ENCODE data around the gene AGER.

Gene AGER

DNA sequence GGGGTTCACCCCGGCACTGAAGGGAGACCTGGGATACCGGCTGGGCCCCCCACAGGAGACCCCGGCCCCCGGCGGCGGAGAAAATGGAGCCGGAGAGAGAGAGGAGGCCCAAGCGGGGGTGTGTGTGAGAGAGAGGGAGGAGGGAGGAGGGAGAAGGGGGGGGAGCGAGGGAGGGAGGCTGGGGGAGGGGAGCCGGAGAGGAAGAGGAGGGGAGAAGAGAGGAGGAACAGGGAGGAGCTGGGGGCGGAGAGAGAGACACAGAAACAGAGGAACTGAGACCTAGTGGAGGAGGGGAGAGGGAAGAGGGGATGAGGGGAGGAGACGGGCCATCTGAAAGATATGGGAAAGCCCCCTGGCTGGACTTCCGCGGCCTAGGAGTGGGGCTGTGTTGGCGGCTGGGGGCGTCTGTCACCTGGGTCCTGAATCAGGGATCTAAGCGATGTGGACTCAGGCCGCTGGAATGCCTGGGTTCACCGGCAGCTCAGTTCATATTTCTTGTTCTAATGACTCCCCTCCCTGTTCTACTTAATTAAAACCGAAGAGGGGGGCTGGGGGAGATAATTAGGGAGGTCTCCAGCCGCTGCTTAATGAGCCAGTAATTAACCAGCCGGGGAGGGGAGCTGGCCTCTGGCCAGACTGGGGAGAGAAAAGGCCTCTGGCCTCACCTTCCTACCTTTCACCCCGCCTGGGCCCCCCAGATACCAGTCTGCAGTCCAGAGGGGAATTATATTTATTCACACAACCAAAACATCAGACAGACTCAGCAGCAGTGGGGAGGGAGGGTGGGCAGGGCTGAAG lies 6.2 kb upstream of the AGER start, which contains the start of gene PBX2:
Gene PBX2, minus strand, starts transcription at position 149 of the 798 bp plus-strand sequence. CDS start 287 bp downstream, outside the sequence.
- Histone ChIP-seq H4K20me1 (ENCODE audit: insufficient read depth, low read length, poor library complexity, severe bottlenecking) (peaks cover 11% of the 10 kb centered on the region), H3K9me3 (ENCODE audit: insufficient read depth, low read depth, low read length) (no peaks in the 10 kb centered on the region), H3K4me1 (ENCODE audit: insufficient read depth, low read length, poor library complexity, severe bottlenecking) (peaks cover 57% of the 10 kb centered on the region), H3K9me2 (replicated peaks; ENCODE audit: low read depth, low read length) (no peaks in the 10 kb centered on the region), H3K4me2 (ENCODE audit: low read depth, low read length, poor library complexity, severe bottlenecking) (peak within 1 kb of the TSS; percentile 99), H3F3A (ENCODE audit: low read depth) (no peaks in the 10 kb centered on the region), H3K27me3 (ENCODE audit: insufficient read depth, low read length, poor library complexity, severe bottlenecking) (no peaks in the 10 kb centered on the region), H3K9ac (ENCODE audit: low read depth, low read length, poor library complexity, severe bottlenecking) (peak within 1 kb of the TSS; percentile 96), H2AFZ (ENCODE audit: low read length) (no peak within 1 kb of the TSS), H3K36me3 (ENCODE audit: insufficient read depth, low read length) (peaks cover 15% of the 10 kb centered on the region; the same call in 1 of the 2 replicates), H3K4me3 (ENCODE audit: low read length, poor library complexity, severe bottlenecking) (peak within 1 kb of the TSS; percentile 91), H3K79me2 (ENCODE audit: insufficient read depth, low read length) (peaks cover 79% of the 10 kb centered on the region)
- no peak for TF ChIP-seq EZH2phosphoT487 (IDR thresholded peaks at IDR 0.05; ENCODE audit: borderline replicate concordance)
- TF ChIP-seq, protein P1, sequence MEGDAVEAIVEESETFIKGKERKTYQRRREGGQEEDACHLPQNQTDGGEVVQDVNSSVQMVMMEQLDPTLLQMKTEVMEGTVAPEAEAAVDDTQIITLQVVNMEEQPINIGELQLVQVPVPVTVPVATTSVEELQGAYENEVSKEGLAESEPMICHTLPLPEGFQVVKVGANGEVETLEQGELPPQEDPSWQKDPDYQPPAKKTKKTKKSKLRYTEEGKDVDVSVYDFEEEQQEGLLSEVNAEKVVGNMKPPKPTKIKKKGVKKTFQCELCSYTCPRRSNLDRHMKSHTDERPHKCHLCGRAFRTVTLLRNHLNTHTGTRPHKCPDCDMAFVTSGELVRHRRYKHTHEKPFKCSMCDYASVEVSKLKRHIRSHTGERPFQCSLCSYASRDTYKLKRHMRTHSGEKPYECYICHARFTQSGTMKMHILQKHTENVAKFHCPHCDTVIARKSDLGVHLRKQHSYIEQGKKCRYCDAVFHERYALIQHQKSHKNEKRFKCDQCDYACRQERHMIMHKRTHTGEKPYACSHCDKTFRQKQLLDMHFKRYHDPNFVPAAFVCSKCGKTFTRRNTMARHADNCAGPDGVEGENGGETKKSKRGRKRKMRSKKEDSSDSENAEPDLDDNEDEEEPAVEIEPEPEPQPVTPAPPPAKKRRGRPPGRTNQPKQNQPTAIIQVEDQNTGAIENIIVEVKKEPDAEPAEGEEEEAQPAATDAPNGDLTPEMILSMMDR (conservative IDR thresholded peaks at IDR 0.05; ENCODE audit: low read length), result no peak

DNA sequence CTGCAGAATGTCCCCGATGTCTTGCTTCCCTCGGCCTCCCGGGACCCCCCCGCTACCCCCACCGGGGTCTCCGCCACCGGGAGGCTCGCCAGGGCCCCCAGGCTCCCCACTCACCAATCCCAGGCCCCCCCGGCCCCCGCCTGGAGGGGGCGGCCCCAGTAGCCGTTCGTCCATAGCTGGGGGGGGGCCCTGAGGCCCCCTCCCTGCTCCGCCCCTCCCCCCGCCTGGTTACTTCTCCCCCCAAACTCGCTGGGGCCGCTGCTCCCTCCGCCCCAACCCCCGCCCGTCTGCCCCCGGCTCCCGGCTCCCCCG lies 5.6 kb upstream of the AGER start:
- Histone ChIP-seq H3K4me3 (ENCODE audit: low read length, poor library complexity, severe bottlenecking) (peak overlapping the region; percentile 91), H3K9me3 (ENCODE audit: insufficient read depth, low read depth, low read length) (no peaks in the 10 kb centered on the region), H3K27me3 (ENCODE audit: insufficient read depth, low read length, poor library complexity, severe bottlenecking) (no peaks in the 10 kb centered on the region), H3K36me3 (ENCODE audit: insufficient read depth, low read length) (peaks cover 15% of the 10 kb centered on the region; the same call in 1 of the 2 replicates), H3K4me2 (ENCODE audit: low read depth, low read length, poor library complexity, severe bottlenecking) (peak overlapping the region; percentile 99), H3F3A (ENCODE audit: low read depth) (no peaks in the 10 kb centered on the region), H3K4me1 (ENCODE audit: insufficient read depth, low read length, poor library complexity, severe bottlenecking) (peaks cover 51% of the 10 kb centered on the region), H3K79me2 (ENCODE audit: insufficient read depth, low read length) (peaks cover 78% of the 10 kb centered on the region), H2AFZ (ENCODE audit: low read length) (no peak overlapping the region), H3K9me2 (replicated peaks; ENCODE audit: low read depth, low read length) (no peaks in the 10 kb centered on the region), H3K9ac (ENCODE audit: low read depth, low read length, poor library complexity, severe bottlenecking) (peak overlapping the region; percentile 96), H4K20me1 (ENCODE audit: insufficient read depth, low read length, poor library complexity, severe bottlenecking) (peaks cover 11% of the 10 kb centered on the region)
- TF ChIP-seq EZH2phosphoT487 (IDR thresholded peaks at IDR 0.05; ENCODE audit: borderline replicate concordance), result no peak
- TF ChIP-seq, protein P1 (conservative IDR thresholded peaks at IDR 0.05; ENCODE audit: low read length), result no peak

DNA sequence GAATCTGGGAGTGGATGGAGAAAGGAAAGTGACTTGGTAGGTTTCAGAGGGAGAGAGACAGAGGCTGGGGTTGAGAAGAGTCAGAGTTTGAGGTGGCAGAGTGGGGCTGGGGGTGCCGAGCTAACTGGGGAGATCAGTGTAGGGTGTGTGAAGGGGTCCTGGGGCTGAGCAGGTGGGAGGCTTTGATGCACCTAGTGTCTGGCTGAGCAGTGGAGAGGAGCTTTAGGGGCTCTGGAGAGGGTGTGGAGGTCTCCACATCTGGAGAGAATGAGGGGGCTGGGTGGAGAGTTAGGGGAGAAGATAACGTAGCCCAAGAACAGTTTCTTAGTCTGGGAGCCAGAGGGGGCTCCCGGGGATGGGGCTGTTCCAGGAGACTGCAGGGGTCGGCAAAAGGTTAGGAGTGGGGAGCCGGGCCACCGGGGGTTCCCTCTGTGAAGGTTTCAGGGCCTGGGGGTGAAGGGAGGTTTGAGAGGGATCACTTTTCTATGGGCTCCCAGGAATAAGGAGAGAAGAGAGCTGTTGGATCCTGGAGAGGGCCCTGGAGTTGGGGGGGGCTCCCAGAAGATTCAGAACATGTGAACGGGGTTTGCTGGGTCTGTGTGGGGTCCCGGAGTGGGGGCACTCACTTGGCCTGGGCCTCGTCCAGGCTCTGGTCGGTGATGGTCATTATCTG lies 5.2 kb upstream of the AGER start:
- Histone ChIP-seq H3K79me2 (ENCODE audit: insufficient read depth, low read length) (peaks cover 75% of the 10 kb centered on the region), H3F3A (ENCODE audit: low read depth) (no peaks in the 10 kb centered on the region), H3K27me3 (ENCODE audit: insufficient read depth, low read length, poor library complexity, severe bottlenecking) (no peaks in the 10 kb centered on the region), H3K4me3 (ENCODE audit: low read length, poor library complexity, severe bottlenecking) (peak overlapping the region; percentile 91), H2AFZ (ENCODE audit: low read length) (no peak overlapping the region), H3K9ac (ENCODE audit: low read depth, low read length, poor library complexity, severe bottlenecking) (peak overlapping the region; percentile 96), H3K9me3 (ENCODE audit: insufficient read depth, low read depth, low read length) (no peaks in the 10 kb centered on the region), H3K36me3 (ENCODE audit: insufficient read depth, low read length) (peaks cover 15% of the 10 kb centered on the region; the same call in 1 of the 2 replicates), H3K4me1 (ENCODE audit: insufficient read depth, low read length, poor library complexity, severe bottlenecking) (peaks cover 46% of the 10 kb centered on the region), H4K20me1 (ENCODE audit: insufficient read depth, low read length, poor library complexity, severe bottlenecking) (peaks cover 11% of the 10 kb centered on the region), H3K4me2 (ENCODE audit: low read depth, low read length, poor library complexity, severe bottlenecking) (peak overlapping the region; percentile 99), H3K9me2 (replicated peaks; ENCODE audit: low read depth, low read length) (no peaks in the 10 kb centered on the region)
- TF ChIP-seq EZH2phosphoT487 (IDR thresholded peaks at IDR 0.05; ENCODE audit: borderline replicate concordance), result no peak
- TF ChIP-seq, protein P1 (conservative IDR thresholded peaks at IDR 0.05; ENCODE audit: low read length), result no peak

All from Loucy (cell line).